Cardiac fibroblast (primary cell): Measurements from ENCODE around the gene ABCA13.
A peak's percentile ranks its signal among the peaks of the same experiment; 100 is the strongest.

Experiments used
- DNase-seq, 2 donors: peaks; one replicate each; pipeline versions ENCODE4 v3.0.0 to v3.0.0-alpha.2; 2010; ENCODE audit warnings: low read depth in 2 of 2
- H3K4me3 ChIP-seq, 2 donors: replicated peaks in 1 of 2; 1 replicate in 1 of 2; 2 replicates in 1 of 2; pipeline ENCODE4 v1.5.1; 2011; ENCODE audit warnings: low read depth in 2 of 2, low read length in 2 of 2, mild to moderate bottlenecking in 2 of 2, moderate library complexity in 1 of 2
- CTCF ChIP-seq: IDR thresholded peaks from one replicate; pipeline ENCODE4 v1.5.1; 2011; ENCODE audit warnings: low read depth, mild to moderate bottlenecking, low read length, inconsistent platforms

ABCA13 gene

DNA sequence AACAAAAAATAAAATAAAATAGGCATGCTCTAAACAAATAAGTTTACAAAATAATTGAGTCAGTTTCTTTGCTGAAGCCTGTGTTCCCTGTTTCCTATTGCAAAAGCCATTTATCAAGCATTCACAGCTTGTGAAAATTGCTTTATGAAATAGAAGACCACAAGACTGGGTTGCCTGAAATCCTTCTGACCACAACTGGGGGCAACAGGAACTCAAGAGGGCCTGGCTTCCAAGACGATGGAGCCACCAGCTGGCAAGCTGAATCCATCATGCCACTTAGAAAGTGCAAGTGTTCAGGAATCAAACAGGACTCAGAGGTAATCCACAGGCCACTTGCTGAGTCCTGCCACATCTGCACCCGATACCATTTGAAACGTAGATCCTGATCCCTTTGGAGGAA, 752 bp upstream of the ABCA13 start:
- no peak for DNase-seq
- TF ChIP-seq CTCF: no peak
- H3K4me3 ChIP-seq: no peak overlapping the region

DNA sequence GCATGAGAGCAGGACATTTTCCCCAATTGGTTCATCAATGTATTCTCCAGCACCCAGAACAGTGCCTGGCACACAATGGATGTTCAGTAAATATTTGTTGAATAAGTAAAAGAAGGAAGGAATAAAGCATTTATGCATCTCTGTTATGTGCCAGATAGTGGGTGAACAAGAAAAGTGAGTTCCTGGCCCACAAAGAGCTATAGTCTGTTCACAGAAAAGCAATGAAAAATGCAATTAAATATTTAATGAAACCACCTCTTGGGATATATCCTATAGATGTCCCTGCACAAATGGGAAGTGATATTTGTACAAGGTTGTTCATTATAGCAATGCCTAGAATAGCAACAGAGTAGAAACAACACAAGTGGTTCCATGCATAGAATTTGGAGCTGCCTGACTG, 2.1 kb downstream of the ABCA13 start:
- H3K4me3 ChIP-seq: no peak overlapping the region
- no peak for TF ChIP-seq CTCF
- no peak for DNase-seq

- TF ChIP-seq CTCF: no peak
- DNase-seq: peak in 1 of 2 donors; percentile 69
- H3K4me3 ChIP-seq: no peak overlapping the region
Observed at GRCh38 chr7:48173756-48174382, 2.6 kb downstream of the ABCA13 start.

GRCh38 chr7:48175019-48175418, 3.8 kb downstream of the ABCA13 start:
- H3K4me3 ChIP-seq: no peak overlapping the region
- DNase-seq: no peak
- TF ChIP-seq CTCF: no peak

GRCh38 chr7:48176356-48176893, 5.2 kb downstream of the ABCA13 start:
- no peak for TF ChIP-seq CTCF
- DNase-seq: no peak
- no peak overlapping the region for H3K4me3 ChIP-seq

GRCh38 chr7:48177271-48177670, 6.0 kb downstream of the ABCA13 start:
- DNase-seq: no peak
- TF ChIP-seq CTCF: no peak
- no peak overlapping the region for H3K4me3 ChIP-seq
